ENCODE data around the gene CHSY1.

CHSY1 gene

GRCh38 chr15:101139986-101140696 lies 111.7 kb downstream of the CHSY1 start:
- H4K20me1 ChIP-seq (ENCODE audit: insufficient read depth) = no peaks in the 10 kb centered on the region
- H3K4me2 ChIP-seq = peak overlapping the region; percentile 77; the same call in 1 of the 2 replicates
- H3K27ac ChIP-seq = no peak overlapping the region
- H3K79me2 ChIP-seq (ENCODE audit: insufficient read depth, low read depth) = no peaks in the 10 kb centered on the region
- H3K4me3 ChIP-seq (IDR thresholded peaks at IDR 0.05; ENCODE audit: insufficient read depth, low read depth, low read length) = no peak overlapping the region
- H2AFZ ChIP-seq (ENCODE audit: low read depth) = no peak overlapping the region
- H3K27me3 ChIP-seq (ENCODE audit: insufficient read depth, low read depth) = no peaks in the 10 kb centered on the region
- H3K4me1 ChIP-seq (ENCODE audit: low read depth, poor library complexity, severe bottlenecking) = peaks cover 62% of the 10 kb centered on the region
- no peak overlapping the region for H3K9ac ChIP-seq
- no peaks in the 10 kb centered on the region for H3K36me3 ChIP-seq (ENCODE audit: insufficient read depth)
- TF ChIP-seq CTCF (conservative IDR thresholded peaks at IDR 0.05; ENCODE audit: low read depth, low read length) = no peak

- H3K4me2 ChIP-seq = peak overlapping the region; percentile 77
- peak overlapping the region; percentile 30; the same call in 1 of the 2 replicates for H2AFZ ChIP-seq (ENCODE audit: low read depth)
- peaks cover 67% of the 10 kb centered on the region for H3K4me1 ChIP-seq (ENCODE audit: low read depth, poor library complexity, severe bottlenecking)
- no peaks in the 10 kb centered on the region for H3K79me2 ChIP-seq (ENCODE audit: insufficient read depth, low read depth)
- no peak for TF ChIP-seq CTCF (conservative IDR thresholded peaks at IDR 0.05; ENCODE audit: low read depth, low read length)
- no peak overlapping the region for H3K4me3 ChIP-seq (IDR thresholded peaks at IDR 0.05; ENCODE audit: insufficient read depth, low read depth, low read length)
- H3K36me3 ChIP-seq (ENCODE audit: insufficient read depth) = no peaks in the 10 kb centered on the region
- H3K27ac ChIP-seq = peak overlapping the region; percentile 78
- H4K20me1 ChIP-seq (ENCODE audit: insufficient read depth) = no peaks in the 10 kb centered on the region
- H3K27me3 ChIP-seq (ENCODE audit: insufficient read depth, low read depth) = no peaks in the 10 kb centered on the region
- H3K9ac ChIP-seq = peak overlapping the region; percentile 19; the same call in 1 of the 2 replicates
Measured at GRCh38 chr15:101138913-101139880, 112.7 kb downstream of the CHSY1 start.

- Histone ChIP-seq H4K20me1 (ENCODE audit: insufficient read depth) (no peaks in the 10 kb centered on the region), H3K4me2 (peak overlapping the region; percentile 77), H3K4me1 (ENCODE audit: low read depth, poor library complexity, severe bottlenecking) (peaks cover 67% of the 10 kb centered on the region), H3K27me3 (ENCODE audit: insufficient read depth, low read depth) (no peaks in the 10 kb centered on the region), H3K27ac (peak overlapping the region; percentile 78), H3K4me3 (IDR thresholded peaks at IDR 0.05; ENCODE audit: insufficient read depth, low read depth, low read length) (no peak overlapping the region), H3K36me3 (ENCODE audit: insufficient read depth) (no peaks in the 10 kb centered on the region), H2AFZ (ENCODE audit: low read depth) (0 out of 2 replicates have a peak overlapping the region, but pooled peaks have one; percentile 30), H3K9ac (no peak overlapping the region), H3K79me2 (ENCODE audit: insufficient read depth, low read depth) (no peaks in the 10 kb centered on the region)
- no peak for TF ChIP-seq CTCF (conservative IDR thresholded peaks at IDR 0.05; ENCODE audit: low read depth, low read length)
Measured at GRCh38 chr15:101138086-101138660, 113.7 kb downstream of the CHSY1 start.

- peak overlapping the region; percentile 20; the same call in 1 of the 2 replicates for H3K9ac ChIP-seq
Measured at GRCh38 chr15:101137312-101137940, 114.4 kb downstream of the CHSY1 start.

More at GRCh38 chr15:101137312-101137940, 114.4 kb downstream of the CHSY1 start:
- H3K4me3 ChIP-seq (IDR thresholded peaks at IDR 0.05; ENCODE audit: insufficient read depth, low read depth, low read length) = no peak overlapping the region
- H3K36me3 ChIP-seq (ENCODE audit: insufficient read depth) = no peaks in the 10 kb centered on the region
- H2AFZ ChIP-seq (ENCODE audit: low read depth) = peak overlapping the region; percentile 10; the same call in 1 of the 2 replicates
- peaks cover 67% of the 10 kb centered on the region for H3K4me1 ChIP-seq (ENCODE audit: low read depth, poor library complexity, severe bottlenecking)
- no peak; the same call in 1 of the 2 replicates for TF ChIP-seq CTCF (conservative IDR thresholded peaks at IDR 0.05; ENCODE audit: low read depth, low read length)
- H3K4me2 ChIP-seq = peak overlapping the region; percentile 77
- no peaks in the 10 kb centered on the region for H3K27me3 ChIP-seq (ENCODE audit: insufficient read depth, low read depth)
- H3K27ac ChIP-seq = peak overlapping the region; percentile 78
- no peaks in the 10 kb centered on the region for H4K20me1 ChIP-seq (ENCODE audit: insufficient read depth)
- H3K79me2 ChIP-seq (ENCODE audit: insufficient read depth, low read depth) = no peaks in the 10 kb centered on the region

All from KMS-11 (cell line).